DMS114 treated with DMSO at 0.1 percent for 48 hours (cell line): ENCODE data around the gene PSMG2.
"Not testable (repeated sequence)": the region's sequence is repeated elsewhere in the genome, so short reads cannot be mapped to it uniquely, and the experiment has no call there.

Source experiments
- DNase-seq: peaks from one replicate; lab custom pipeline; 2025; ENCODE audit not compliant: unreplicated experiment; lab: John Stamatoyannopoulos, UW

The PSMG2 gene

DNA sequence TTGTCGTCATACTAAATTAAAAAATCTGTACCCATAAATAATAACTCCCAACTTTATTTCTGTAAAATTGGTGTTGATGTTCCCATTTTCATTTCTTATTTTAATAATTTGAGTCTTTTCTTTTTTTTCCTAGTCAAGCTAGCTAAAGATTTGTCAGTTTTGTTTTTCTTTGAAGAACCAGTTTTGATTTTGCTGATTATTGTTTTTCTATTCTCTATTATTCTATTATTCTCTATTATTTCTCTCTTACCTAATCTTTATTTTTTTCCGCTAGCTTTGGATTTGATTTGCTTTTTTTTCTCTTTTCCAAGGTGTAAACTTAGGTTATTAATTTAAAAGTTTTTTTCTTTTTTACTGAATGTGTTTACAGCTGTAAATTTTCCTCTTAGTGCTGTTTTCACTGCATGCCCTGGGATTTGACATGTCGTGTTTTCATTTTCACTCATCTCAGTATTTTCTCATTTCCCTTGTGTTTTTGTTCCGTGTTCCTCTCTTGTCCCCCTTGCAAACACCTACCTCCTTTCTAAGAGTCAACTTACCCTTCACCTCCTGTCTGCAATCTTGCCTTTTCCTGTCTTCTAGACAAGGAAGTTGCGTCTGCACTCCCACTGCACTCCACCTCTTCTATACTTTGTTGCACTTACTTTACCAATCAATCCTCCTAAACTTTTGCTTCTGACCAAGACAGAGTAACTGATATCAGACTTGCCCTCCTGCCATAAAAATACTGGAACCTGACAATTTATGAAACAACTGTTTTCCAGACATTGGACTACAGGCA is 18.8 kb downstream of the PSMG2 start:
- no peak for DNase-seq

- no peak for DNase-seq
These were observed 19.9 kb downstream of the PSMG2 start for GRCh38 chr18:12722731-12723130.

DNA sequence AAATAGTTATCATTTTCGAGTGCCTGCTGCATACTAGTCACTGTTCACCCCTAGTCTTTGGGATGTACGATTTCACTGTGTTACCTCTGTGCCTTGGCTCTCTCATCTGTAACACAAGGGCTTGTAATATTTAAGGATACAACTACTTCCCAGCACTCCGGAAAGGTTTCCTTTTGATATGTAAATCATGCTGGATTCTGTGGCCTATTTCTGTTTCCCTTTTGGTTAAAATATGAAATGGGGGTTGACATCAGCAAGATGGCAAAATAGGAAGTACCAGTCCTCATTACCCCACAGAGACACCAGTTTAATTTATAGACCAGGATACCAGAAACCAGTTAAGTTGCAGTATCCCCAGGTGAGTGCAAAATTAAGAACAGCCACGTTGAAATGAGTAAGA is 23.5 kb downstream of the PSMG2 start:
- DNase-seq = no peak

GRCh38 chr18:12726774-12727550 is 24.1 kb downstream of the PSMG2 start:
- DNase-seq = peak; percentile 79

GRCh38 chr18:12737243-12737902 is 34.5 kb downstream of the PSMG2 start:
- no peak for DNase-seq

DNA sequence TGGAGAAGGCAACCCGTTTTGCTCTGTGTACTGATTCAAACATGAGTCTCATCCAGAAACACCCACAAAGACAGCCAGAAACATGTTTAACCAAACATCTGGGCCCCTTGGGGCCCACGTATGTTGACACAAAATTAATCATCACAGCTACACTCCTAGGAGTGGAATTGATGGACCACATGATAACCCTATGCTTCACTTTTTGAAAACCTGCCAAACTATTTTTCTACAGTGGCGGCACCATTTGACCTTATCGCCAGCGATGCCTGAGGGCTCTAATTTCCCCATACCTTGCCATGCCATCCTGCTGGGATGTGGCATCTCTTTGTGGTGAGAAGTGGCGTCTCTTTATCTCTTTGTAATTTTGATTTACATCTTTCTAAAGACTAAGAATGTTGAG is 38.5 kb downstream of the PSMG2 start:
- no peak for DNase-seq

- DNase-seq = no peak
These were observed 39.6 kb downstream of the PSMG2 start for GRCh38 chr18:12742453-12742852.

- peak; percentile 68 for DNase-seq
These were observed 41.3 kb downstream of the PSMG2 start for GRCh38 chr18:12744103-12744502.

- no peak for DNase-seq
These were observed 42.4 kb downstream of the PSMG2 start for GRCh38 chr18:12745095-12745795.

GRCh38 chr18:12747530-12748315 is 44.9 kb downstream of the PSMG2 start:
- no peak for DNase-seq

DNA sequence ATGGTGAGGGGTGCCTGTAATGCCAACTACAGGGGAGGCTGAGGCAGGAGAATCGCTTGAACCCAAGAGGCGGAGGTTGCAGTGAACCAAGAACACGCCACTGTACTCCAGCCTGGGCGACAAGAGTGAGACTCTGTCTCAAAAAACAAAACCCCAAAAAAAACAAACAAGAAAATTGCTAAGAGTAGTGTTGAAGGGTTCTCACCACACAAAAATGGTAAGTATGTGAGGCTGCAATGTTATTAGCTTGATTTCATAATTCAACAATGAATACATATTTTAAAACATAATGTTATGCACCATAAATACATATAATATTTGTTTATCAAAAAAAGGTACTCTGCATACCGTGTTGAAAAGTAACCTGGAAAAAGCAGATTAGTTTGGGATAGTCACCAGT is 45.8 kb downstream of the PSMG2 start:
- DNase-seq = no peak

- no peak for DNase-seq
These were observed 46.3 kb downstream of the PSMG2 start for GRCh38 chr18:12749121-12749520.

- no peak for DNase-seq
These were observed 47.4 kb downstream of the PSMG2 start for GRCh38 chr18:12750076-12750714.

- no peak for DNase-seq
These were observed 48.1 kb downstream of the PSMG2 start for GRCh38 chr18:12750715-12751502.

GRCh38 chr18:12751503-12751884 is 48.7 kb downstream of the PSMG2 start:
- no peak for DNase-seq

DNA sequence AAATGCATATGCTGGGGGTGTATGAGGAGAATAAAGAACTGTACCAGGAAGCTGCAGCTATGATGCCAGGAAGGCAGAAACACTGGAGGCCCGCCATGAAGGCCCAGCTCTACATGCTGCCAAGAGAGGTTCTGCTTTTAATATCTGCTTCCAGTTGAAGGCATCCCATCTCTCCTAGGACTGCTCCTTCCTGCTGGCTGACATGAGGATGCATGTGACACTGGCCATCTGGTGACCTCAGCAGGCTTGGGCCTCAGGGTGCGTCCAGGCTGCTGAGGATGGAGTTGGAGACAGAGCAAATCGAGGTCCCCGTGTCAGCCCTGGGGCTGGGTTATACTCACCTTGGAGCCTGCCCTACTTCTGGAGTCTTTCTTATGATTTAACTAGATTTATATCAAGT is 49.0 kb downstream of the PSMG2 start:
- no peak for DNase-seq

DNA sequence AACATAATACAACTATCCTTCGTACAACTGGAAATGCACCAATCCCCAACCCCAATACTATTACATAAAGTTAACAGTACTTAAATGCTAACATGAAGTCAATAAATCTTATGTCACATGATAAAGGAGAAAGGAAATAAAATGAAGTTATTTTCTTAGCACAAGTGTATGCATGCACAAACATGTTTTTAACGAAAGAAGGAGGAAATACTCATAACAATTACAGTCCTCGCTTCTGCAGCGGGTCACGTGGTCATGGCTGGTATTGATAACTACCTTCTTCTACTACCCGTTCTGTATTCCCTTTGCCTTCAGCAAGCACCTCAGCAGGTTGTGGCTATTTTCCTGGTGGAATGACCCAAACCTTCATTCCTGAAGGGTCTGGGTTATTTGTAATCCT is 51.7 kb downstream of the PSMG2 start:
- no peak for DNase-seq

DNA sequence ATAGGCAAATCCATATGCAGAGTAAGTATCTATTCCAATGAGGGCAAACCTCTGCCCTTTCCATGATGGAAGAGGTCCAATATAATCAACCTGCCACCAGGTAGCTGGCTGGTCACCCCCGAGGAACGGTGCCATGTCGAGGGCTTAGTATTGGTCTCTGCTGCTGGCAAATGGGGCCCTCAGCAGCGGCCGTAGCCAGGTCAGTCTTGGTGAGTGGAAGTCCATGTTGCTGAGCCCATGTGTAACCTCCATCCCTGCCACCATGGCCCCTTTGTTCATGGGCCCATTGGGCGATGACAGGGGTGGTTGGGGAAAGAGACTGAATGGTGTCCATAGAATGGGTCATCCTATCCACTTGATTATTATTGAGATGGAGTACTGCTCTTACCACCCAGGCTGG is 52.8 kb downstream of the PSMG2 start:
- not testable (repeated sequence) for DNase-seq

- DNase-seq = not testable (repeated sequence)
These were observed 53.9 kb downstream of the PSMG2 start for GRCh38 chr18:12756619-12757239.
